CMK (cell line): ENCODE data around the gene SYP.

Experiments used
- DNase-seq: peaks from one replicate; pipeline ENCODE4 v3.0.0-alpha.2; 2010; ENCODE audit warnings: low read depth

The SYP gene

GRCh38 chrX:49199906-49200771 lies at the start of gene SYP:
SYP (minus strand) TSS chrX:49200193; CDS start chrX:49200186, 7 bp downstream.
- DNase-seq: peak; percentile 78

GRCh38 chrX:49249616-49250015 lies 49.6 kb upstream of the SYP start:
- no peak for DNase-seq

- DNase-seq: no peak
Observed at GRCh38 chrX:49249071-49249470, 49.1 kb upstream of the SYP start.

GRCh38 chrX:49247916-49248811 lies 48.2 kb upstream of the SYP start:
- no peak for DNase-seq

- no peak for DNase-seq
Observed at GRCh38 chrX:49247346-49247745, 47.4 kb upstream of the SYP start.

- DNase-seq: no peak
Observed at GRCh38 chrX:49246541-49246940, 46.5 kb upstream of the SYP start.

- no peak for DNase-seq
Observed at GRCh38 chrX:49244207-49244606, 44.2 kb upstream of the SYP start.

GRCh38 chrX:49243166-49243565 lies 43.2 kb upstream of the SYP start:
- no peak for DNase-seq

GRCh38 chrX:49242545-49243066 lies 42.6 kb upstream of the SYP start:
- no peak for DNase-seq

GRCh38 chrX:49238735-49239134 lies 38.7 kb upstream of the SYP start:
- DNase-seq: no peak

GRCh38 chrX:49237060-49237459 lies 37.1 kb upstream of the SYP start:
- no peak for DNase-seq

- no peak for DNase-seq
Observed at GRCh38 chrX:49233887-49234555, 34.0 kb upstream of the SYP start.

GRCh38 chrX:49233176-49233575 lies 33.2 kb upstream of the SYP start, which contains the start of gene CACNA1F:
CACNA1F (minus strand) TSS chrX:49233340; CDS start chrX:49233309, 31 bp downstream.
- DNase-seq: no peak

- DNase-seq: no peak
Observed at GRCh38 chrX:49232525-49232924, 32.5 kb upstream of the SYP start.

- DNase-seq: no peak
Observed at GRCh38 chrX:49231333-49232000, 31.5 kb upstream of the SYP start.

- DNase-seq: peak; percentile 77
Observed at GRCh38 chrX:49230500-49231232, 30.7 kb upstream of the SYP start.

- DNase-seq: no peak
Observed at GRCh38 chrX:49228185-49228584, 28.2 kb upstream of the SYP start.

GRCh38 chrX:49227726-49228125 lies 27.7 kb upstream of the SYP start:
- DNase-seq: no peak

- no peak for DNase-seq
Observed at GRCh38 chrX:49226946-49227345, 27.0 kb upstream of the SYP start.

- no peak for DNase-seq
Observed at GRCh38 chrX:49225858-49226257, 25.9 kb upstream of the SYP start.

GRCh38 chrX:49221868-49222267 lies 21.9 kb upstream of the SYP start:
- no peak for DNase-seq
